Mucosa of descending colon (tissue), 3 donors: ENCODE results near the gene SPATA17. TPM values are rescaled to one million over a fixed set of nuclear protein-coding genes. Genes with fewer than 3 reads are reported as not detected.

Experiments
- ATAC-seq: fragments of 200-7000 bp; cut with Tn5 transposase; one replicate; pipeline ENCODE4 v1.9.1; 2020; ENCODE audit warnings: mild to moderate bottlenecking, moderate library complexity
- DNase-seq, 3 donors: peaks; one replicate each; pipeline ENCODE4 v3.0.0-alpha.2; 2020
- H3K36me3 ChIP-seq: fragments of 200-600 bp; one replicate; pipeline ENCODE4 v1.8.0; 2021; ENCODE audit warnings: low read depth, mild to moderate bottlenecking
- H3K4me1 ChIP-seq: fragments of 200-600 bp; one replicate; pipeline ENCODE4 v1.8.0; 2021; ENCODE audit warnings: low read depth, mild to moderate bottlenecking
- H3K4me3 ChIP-seq: fragments of 200-600 bp; one replicate; pipeline ENCODE4 v1.8.0; 2021; ENCODE audit warnings: mild to moderate bottlenecking
- H3K9me3 ChIP-seq: fragments of 200-600 bp; one replicate; pipeline ENCODE4 v1.8.0; 2021; ENCODE audit warnings: mild to moderate bottlenecking
- CTCF ChIP-seq: fragments of 200-600 bp; IDR thresholded peaks from one replicate; pipeline ENCODE4 v1.8.0; 2022; ENCODE audit warnings: antibody characterized with exemption, mild to moderate bottlenecking
- intact Hi-C, 2 donors: fragments of 100-400 bp; cut with DNase I in 1 of 2; cut with micrococcal nuclease in 1 of 2; formaldehyde crosslinking; loops; one replicate each; pipeline versions ENCODE4 v1.11.0 to v1.11.1; 2022; cut with DNase I, micrococcal nuclease
- total RNA-seq, 3 donors: library from RNA; stranded (reverse); fragmentation: NEBNext Ultra II Directional in 2 of 3; extraction: Animal tissue kit (Norgen Biotek cat#: 25700) in 2 of 3; gene quantifications; one replicate each; pipeline versions ENCODE4 v1.2.1 to v1.2.4, GENCODE V29; 2021 to 2023
- donor health status: DM: no; HTN: no; CAD: no; lungs with moderate emphysema.
- donor health status: DM: no; HTN: no; CAD: no.
- donor health status: DM: no; HTN: yes; CAD: no.

SPATA17 gene
- total RNA-seq, 3 donors from 2014 or later, result 0.28 to 0.90 (median 0.36) TPM

GRCh38 chr1:217856342-217857034, 225.3 kb downstream of the SPATA17 start:
- Histone ChIP-seq H3K36me3 (no peaks in the 10 kb centered on the region), H3K4me1 (no peaks in the 10 kb centered on the region), H3K4me3 (no peak overlapping the region), H3K9me3 (no peaks in the 10 kb centered on the region)
- ATAC-seq, result no peak
- no peak for TF ChIP-seq CTCF
- intact Hi-C loops, result no loop called here
- no peak for DNase-seq

GRCh38 chr1:217857061-217857460, 225.9 kb downstream of the SPATA17 start:
- Histone ChIP-seq H3K4me1 (no peaks in the 10 kb centered on the region), H3K36me3 (no peaks in the 10 kb centered on the region), H3K9me3 (no peaks in the 10 kb centered on the region), H3K4me3 (no peak overlapping the region)
- intact Hi-C loops, result no loop called here
- ATAC-seq (no peak), DNase-seq (no peak)
- TF ChIP-seq CTCF, result no peak

- intact Hi-C loops, result no loop called here
- no peak for ATAC-seq
- TF ChIP-seq CTCF, result no peak
- no peaks in the 10 kb centered on the region for H3K36me3 ChIP-seq
- H3K4me3 ChIP-seq, result no peak overlapping the region
- no peak for DNase-seq
- H3K9me3 ChIP-seq, result no peaks in the 10 kb centered on the region
- no peaks in the 10 kb centered on the region for H3K4me1 ChIP-seq
Measured at GRCh38 chr1:217861658-217862057, 230.5 kb downstream of the SPATA17 start.

GRCh38 chr1:217867446-217867995, 236.4 kb downstream of the SPATA17 start:
- Histone ChIP-seq H3K4me1 (no peaks in the 10 kb centered on the region), H3K4me3 (no peak overlapping the region), H3K9me3 (no peaks in the 10 kb centered on the region), H3K36me3 (no peaks in the 10 kb centered on the region)
- intact Hi-C loops, result no loop called here
- DNase-seq (no peak), ATAC-seq (no peak)
- no peak for TF ChIP-seq CTCF

- intact Hi-C loops, result no loop called here
- Histone ChIP-seq H3K36me3 (no peaks in the 10 kb centered on the region), H3K4me1 (no peaks in the 10 kb centered on the region), H3K9me3 (no peaks in the 10 kb centered on the region), H3K4me3 (no peak overlapping the region)
- DNase-seq (no peak), ATAC-seq (no peak)
- TF ChIP-seq CTCF, result no peak
Measured at GRCh38 chr1:217871955-217872354, 240.8 kb downstream of the SPATA17 start.
